GM12878 (cell line): Measurements from ENCODE around the gene SINHCAF. TPM values are rescaled to one million over a fixed set of nuclear protein-coding genes. Genes with fewer than 3 reads are reported as not detected.

ENCODE experiments used
- ATF2 ChIP-seq: IDR thresholded peaks from 2 replicates; pipeline ENCODE4 v1.6.1; 2012; ENCODE audit warnings: low read length, inconsistent platforms
- CREM ChIP-seq: IDR thresholded peaks from 2 replicates; pipeline ENCODE4 v1.6.1; 2014; ENCODE audit warnings: antibody characterized with exemption, low read depth
- CTCF ChIP-seq, 3 experiments: IDR thresholded peaks in 2 of 3; conservative IDR thresholded peaks in 1 of 3; 2 replicates each; pipeline ENCODE4 v1.5.1; 2011; ENCODE audit warnings: low read depth in 3 of 3, low read length in 3 of 3, mild to moderate bottlenecking in 3 of 3, control low read depth in 2 of 3, moderate library complexity in 2 of 3, inconsistent platforms in 1 of 3, mixed read lengths in 1 of 3; ENCODE audit not compliant: control insufficient read depth in 2 of 3, insufficient read depth in 1 of 3; ENCODE audit errors: extremely low read depth in 1 of 3
- FOXM1 ChIP-seq: IDR thresholded peaks from 2 replicates; pipeline ENCODE4 v1.6.1; 2012; ENCODE audit warnings: low read depth, mild to moderate bottlenecking, inconsistent platforms, low read length, moderate library complexity
- GATAD2B ChIP-seq: fragments of 450-650 bp; conservative IDR thresholded peaks from 2 replicates; pipeline ENCODE4 v1.6.1; 2017; ENCODE audit warnings: low read depth, mild to moderate bottlenecking, moderate library complexity
- HCFC1 ChIP-seq: fragments of 150-350 bp; IDR thresholded peaks from 2 replicates; pipeline ENCODE4 v1.6.1; 2014; ENCODE audit warnings: low read length
- IKZF1 ChIP-seq: fragments of 450-650 bp; conservative IDR thresholded peaks from 2 replicates; pipeline ENCODE4 v1.6.1; 2017; ENCODE audit warnings: antibody characterized with exemption, mild to moderate bottlenecking
- MEF2A ChIP-seq: IDR thresholded peaks from 2 replicates; pipeline ENCODE4 v1.6.1; 2011; ENCODE audit warnings: low read depth, mild to moderate bottlenecking, low read length, moderate library complexity; ENCODE audit not compliant: insufficient read depth
- MXI1 ChIP-seq: fragments of 150-350 bp; IDR thresholded peaks from 2 replicates; pipeline ENCODE4 v1.6.1; 2011; ENCODE audit warnings: low read depth, mild to moderate bottlenecking, inconsistent platforms, low read length, improper control_type of control experiment
- NRF1 ChIP-seq: conservative IDR thresholded peaks from 2 replicates; pipeline ENCODE4 v1.6.1; 2011; ENCODE audit warnings: mild to moderate bottlenecking, low read depth, low read length, improper control_type of control experiment
- PAX5 ChIP-seq: IDR thresholded peaks from 2 replicates; pipeline ENCODE4 v1.6.1; 2011; ENCODE audit warnings: low read depth, low read length, borderline replicate concordance
- POLR2A ChIP-seq: IDR thresholded peaks from 2 replicates; pipeline ENCODE4 v1.6.1; 2011; ENCODE audit warnings: low read depth, mild to moderate bottlenecking, low read length
- POLR2AphosphoS2 ChIP-seq: IDR thresholded peaks from 2 replicates; pipeline ENCODE4 v1.6.1; 2011; ENCODE audit warnings: low read depth, mild to moderate bottlenecking, low read length, improper control_type of control experiment, moderate library complexity
- POLR2AphosphoS5 ChIP-seq: IDR thresholded peaks from 2 replicates; pipeline ENCODE4 v1.6.1; 2011; ENCODE audit warnings: mild to moderate bottlenecking, low read length, inconsistent platforms
- SMAD1 ChIP-seq: fragments of 450-650 bp; IDR thresholded peaks from 2 replicates; pipeline ENCODE4 v1.6.1; 2018; ENCODE audit warnings: mild to moderate bottlenecking, low read depth; ENCODE audit not compliant: partially characterized antibody
- SMC3 ChIP-seq: IDR thresholded peaks from 2 replicates; pipeline ENCODE4 v1.6.1; 2011; ENCODE audit warnings: low read length, improper control_type of control experiment, borderline replicate concordance
- SP1 ChIP-seq: IDR thresholded peaks from one replicate; pipeline ENCODE4 v1.6.1; 2011; ENCODE audit warnings: low read depth, low read length
- SREBF1 ChIP-seq: IDR thresholded peaks from 2 replicates; pipeline ENCODE4 v1.6.1; 2012; ENCODE audit warnings: mild to moderate bottlenecking, low read length
- STAT3 ChIP-seq: IDR thresholded peaks from 2 replicates; pipeline ENCODE4 v1.6.1; 2011; ENCODE audit warnings: low read depth, low read length, improper control_type of control experiment
- TARDBP ChIP-seq: IDR thresholded peaks from 2 replicates; pipeline ENCODE4 v1.6.1; 2016; ENCODE audit warnings: borderline replicate concordance
- ZNF274 ChIP-seq: IDR thresholded peaks from one replicate; pipeline ENCODE4 v1.8.0; 2011; ENCODE audit not compliant: insufficient read length, insufficient read depth
- polyA plus RNA-seq, 11 experiments: library from polyadenylated mRNA; depleted of rRNA in 4 of 11; unstranded in 6 of 11; stranded (reverse) in 5 of 11; fragments of >200 nt; fragmentation: Nextera tagmentation in 4 of 11; fragmentation: Illumina TruSeq in 1 of 11; extraction: Ambion mirVana in 4 of 11; extraction: Trizol in 1 of 11; gene quantifications; 1 replicate in 1 of 11; 2 replicates in 10 of 11; pipeline versions ENCODE4 v1.2.1 to v1.2.3, GENCODE V29; 2011 to 2016; ENCODE audit warnings: inconsistent platforms in 2 of 11, missing spikeins in 2 of 11, low read depth in 1 of 11
- total RNA-seq, 4 experiments: library from RNA; depleted of rRNA in 3 of 4; stranded (reverse); fragments of >200 nt in 3 of 4; fragmentation: Illumina TruSeq in 1 of 4; extraction: Trizol in 1 of 4; gene quantifications; 2 replicates each; pipeline versions ENCODE4 v1.2.1 to v1.2.3, GENCODE V29; 2013 to 2021
- TF ChIP-seq, protein P1 (sequence below): fragments of 450-650 bp; IDR thresholded peaks from 2 replicates; pipeline ENCODE4 v1.6.1; 2017; ENCODE audit warnings: low read depth, mild to moderate bottlenecking, moderate library complexity
- TF ChIP-seq, protein P2 (sequence below): fragments of 450-650 bp; IDR thresholded peaks from 2 replicates; pipeline ENCODE4 v1.6.1; 2014; ENCODE audit warnings: mild to moderate bottlenecking
- TF ChIP-seq, protein P3 (sequence below): IDR thresholded peaks from 2 replicates; pipeline ENCODE4 v1.6.1; 2012; ENCODE audit warnings: low read depth, low read length, improper control_type of control experiment

SINHCAF gene
- total and polyA plus RNA-seq, 10 of the 15 experiments (the other 5 are each of a cell fraction or from before 2014, with no cell fraction given): 60.4 to 156 (median 90.3) TPM

GRCh38 chr12:31325877-31326631 lies at the start of gene SINHCAF (continued):
- TF ChIP-seq FOXM1: 0 out of 2 replicates have a peak, but pooled peaks have one; percentile 17
- no peak for TF ChIP-seq CTCF (IDR thresholded peaks at IDR 0.05 in 2 of 3, conservative IDR thresholded peaks at IDR 0.05 in 1 of 3; ENCODE audit: control insufficient read depth in 2 of 3, extremely low read depth in 1 of 3, insufficient read depth in 1 of 3, low read depth in 3 of 3, low read length in 3 of 3)
- TF ChIP-seq POLR2AphosphoS5: peak; percentile 99
- TF ChIP-seq POLR2AphosphoS2: peak; percentile 86
- no peak for TF ChIP-seq STAT3
- 0 out of 2 replicates have a peak, but pooled peaks have one; percentile 26 for TF ChIP-seq GATAD2B
- peak; percentile 7; the same call in 1 of the 2 replicates for TF ChIP-seq IKZF1
- TF ChIP-seq TARDBP: 0 out of 2 replicates have a peak, but pooled peaks have one; percentile 24
- no peak for TF ChIP-seq ZNF274
- TF ChIP-seq MXI1: peak; percentile 53; the same call in 1 of the 2 replicates
- no peak for TF ChIP-seq HCFC1
- TF ChIP-seq, protein P1, sequence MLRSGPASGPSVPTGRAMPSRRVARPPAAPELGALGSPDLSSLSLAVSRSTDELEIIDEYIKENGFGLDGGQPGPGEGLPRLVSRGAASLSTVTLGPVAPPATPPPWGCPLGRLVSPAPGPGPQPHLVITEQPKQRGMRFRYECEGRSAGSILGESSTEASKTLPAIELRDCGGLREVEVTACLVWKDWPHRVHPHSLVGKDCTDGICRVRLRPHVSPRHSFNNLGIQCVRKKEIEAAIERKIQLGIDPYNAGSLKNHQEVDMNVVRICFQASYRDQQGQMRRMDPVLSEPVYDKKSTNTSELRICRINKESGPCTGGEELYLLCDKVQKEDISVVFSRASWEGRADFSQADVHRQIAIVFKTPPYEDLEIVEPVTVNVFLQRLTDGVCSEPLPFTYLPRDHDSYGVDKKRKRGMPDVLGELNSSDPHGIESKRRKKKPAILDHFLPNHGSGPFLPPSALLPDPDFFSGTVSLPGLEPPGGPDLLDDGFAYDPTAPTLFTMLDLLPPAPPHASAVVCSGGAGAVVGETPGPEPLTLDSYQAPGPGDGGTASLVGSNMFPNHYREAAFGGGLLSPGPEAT: 0 out of 2 replicates have a peak, but pooled peaks have one; percentile 29
- TF ChIP-seq NRF1: peak; percentile 91
- TF ChIP-seq SMC3: no peak
- TF ChIP-seq SP1: no peak
- TF ChIP-seq PAX5: peak; percentile 35; the same call in 1 of the 2 replicates
- TF ChIP-seq, protein P2, sequence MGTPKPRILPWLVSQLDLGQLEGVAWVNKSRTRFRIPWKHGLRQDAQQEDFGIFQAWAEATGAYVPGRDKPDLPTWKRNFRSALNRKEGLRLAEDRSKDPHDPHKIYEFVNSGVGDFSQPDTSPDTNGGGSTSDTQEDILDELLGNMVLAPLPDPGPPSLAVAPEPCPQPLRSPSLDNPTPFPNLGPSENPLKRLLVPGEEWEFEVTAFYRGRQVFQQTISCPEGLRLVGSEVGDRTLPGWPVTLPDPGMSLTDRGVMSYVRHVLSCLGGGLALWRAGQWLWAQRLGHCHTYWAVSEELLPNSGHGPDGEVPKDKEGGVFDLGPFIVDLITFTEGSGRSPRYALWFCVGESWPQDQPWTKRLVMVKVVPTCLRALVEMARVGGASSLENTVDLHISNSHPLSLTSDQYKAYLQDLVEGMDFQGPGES: no peak
- TF ChIP-seq SMAD1: peak; percentile 82
- no peak; the same call in 1 of the 2 replicates for TF ChIP-seq ATF2
- TF ChIP-seq POLR2A: peak; percentile 96
- TF ChIP-seq, protein P3, sequence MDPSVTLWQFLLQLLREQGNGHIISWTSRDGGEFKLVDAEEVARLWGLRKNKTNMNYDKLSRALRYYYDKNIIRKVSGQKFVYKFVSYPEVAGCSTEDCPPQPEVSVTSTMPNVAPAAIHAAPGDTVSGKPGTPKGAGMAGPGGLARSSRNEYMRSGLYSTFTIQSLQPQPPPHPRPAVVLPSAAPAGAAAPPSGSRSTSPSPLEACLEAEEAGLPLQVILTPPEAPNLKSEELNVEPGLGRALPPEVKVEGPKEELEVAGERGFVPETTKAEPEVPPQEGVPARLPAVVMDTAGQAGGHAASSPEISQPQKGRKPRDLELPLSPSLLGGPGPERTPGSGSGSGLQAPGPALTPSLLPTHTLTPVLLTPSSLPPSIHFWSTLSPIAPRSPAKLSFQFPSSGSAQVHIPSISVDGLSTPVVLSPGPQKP: peak; percentile 50; the same call in 1 of the 2 replicates
- TF ChIP-seq CREM: peak; percentile 47; the same call in 1 of the 2 replicates
- no peak for TF ChIP-seq SREBF1
- TF ChIP-seq MEF2A: 0 out of 2 replicates have a peak, but pooled peaks have one; percentile 22
